Osteocyte (in vitro differentiated cells): ENCODE measurements around the gene PTPRM. TPM values are rescaled to one million over a fixed set of nuclear protein-coding genes. Genes with fewer than 3 reads are reported as not detected.

Source experiments
- DNase-seq: peaks from one replicate; pipeline ENCODE4 v3.0.0; 2021; ENCODE audit warnings: mixed read lengths; ENCODE audit not compliant: unreplicated experiment; ENCODE audit errors: extremely low spot score
- H3K27ac Mint-ChIP-seq: one replicate; pipeline ENCODE4 v1.8.0; 2021; ENCODE audit warnings: mild to moderate bottlenecking, mixed read lengths; ENCODE audit not compliant: unreplicated experiment
- H3K27me3 Mint-ChIP-seq: one replicate; pipeline ENCODE4 v1.8.0; 2021; ENCODE audit warnings: mixed read lengths; ENCODE audit not compliant: unreplicated experiment
- H3K36me3 Mint-ChIP-seq: one replicate; pipeline ENCODE4 v1.8.0; 2021; ENCODE audit warnings: mixed read lengths; ENCODE audit not compliant: unreplicated experiment
- H3K4me1 Mint-ChIP-seq: one replicate; pipeline ENCODE4 v1.8.0; 2021; ENCODE audit warnings: mixed read lengths; ENCODE audit not compliant: unreplicated experiment
- H3K4me3 Mint-ChIP-seq: one replicate; pipeline ENCODE4 v1.8.0; 2021; ENCODE audit warnings: mild to moderate bottlenecking, moderate library complexity, mixed read lengths; ENCODE audit not compliant: unreplicated experiment
- H3K9me3 Mint-ChIP-seq: one replicate; pipeline ENCODE4 v1.8.0; 2021; ENCODE audit warnings: mixed read lengths; ENCODE audit not compliant: unreplicated experiment
- CTCF ChIP-seq: fragments of 200-600 bp; sonication (generic); IDR thresholded peaks from 2 replicates; pipeline ENCODE4 v1.5.0; 2021; ENCODE audit warnings: antibody characterized with exemption, mild to moderate bottlenecking, moderate library complexity
- total RNA-seq: library from RNA; stranded (reverse); gene quantifications from 2 replicates; pipeline ENCODE4 v1.2.1, GENCODE V29; 2021

Gene PTPRM
- total RNA-seq, 1 donor from 2014 or later = 105 TPM

- peak overlapping the region; percentile 84 for H3K27ac Mint-ChIP-seq
- no peak overlapping the region for H3K4me3 Mint-ChIP-seq
- no peak for TF ChIP-seq CTCF
- peaks cover 24% of the 10 kb centered on the region for H3K4me1 Mint-ChIP-seq
- H3K27me3 Mint-ChIP-seq = no peaks in the 10 kb centered on the region
- H3K9me3 Mint-ChIP-seq = no peaks in the 10 kb centered on the region
- no peak for DNase-seq
- no peaks in the 10 kb centered on the region for H3K36me3 Mint-ChIP-seq
These were observed 109.2 kb downstream of the PTPRM start for GRCh38 chr18:7676253-7676873.

- Mint-ChIP-seq H3K27ac (peak overlapping the region; percentile 84), H3K9me3 (no peaks in the 10 kb centered on the region), H3K27me3 (no peaks in the 10 kb centered on the region), H3K4me3 (no peak overlapping the region), H3K4me1 (peaks cover 24% of the 10 kb centered on the region), H3K36me3 (no peaks in the 10 kb centered on the region)
- no peak for DNase-seq
- TF ChIP-seq CTCF = no peak
These were observed 109.9 kb downstream of the PTPRM start for GRCh38 chr18:7677001-7677400.

- Mint-ChIP-seq H3K36me3 (no peaks in the 10 kb centered on the region), H3K4me3 (no peak overlapping the region), H3K4me1 (peaks cover 26% of the 10 kb centered on the region), H3K27ac (peak overlapping the region; percentile 84), H3K27me3 (no peaks in the 10 kb centered on the region), H3K9me3 (no peaks in the 10 kb centered on the region)
- TF ChIP-seq CTCF = no peak
- no peak for DNase-seq
These were observed 110.3 kb downstream of the PTPRM start for GRCh38 chr18:7677424-7677823.

GRCh38 chr18:7678389-7678788, 111.3 kb downstream of the PTPRM start:
- Mint-ChIP-seq H3K9me3 (no peaks in the 10 kb centered on the region), H3K27ac (no peak overlapping the region), H3K4me1 (peaks cover 29% of the 10 kb centered on the region), H3K36me3 (no peaks in the 10 kb centered on the region), H3K27me3 (no peaks in the 10 kb centered on the region), H3K4me3 (no peak overlapping the region)
- no peak for DNase-seq
- TF ChIP-seq CTCF = no peak

- no peaks in the 10 kb centered on the region for H3K36me3 Mint-ChIP-seq
- peaks cover 29% of the 10 kb centered on the region for H3K4me1 Mint-ChIP-seq
- H3K9me3 Mint-ChIP-seq = no peaks in the 10 kb centered on the region
- no peaks in the 10 kb centered on the region for H3K27me3 Mint-ChIP-seq
- no peak overlapping the region for H3K4me3 Mint-ChIP-seq
- no peak overlapping the region for H3K27ac Mint-ChIP-seq
- TF ChIP-seq CTCF = no peak
- DNase-seq = no peak
These were observed 111.7 kb downstream of the PTPRM start for GRCh38 chr18:7678801-7679200.
